GM23338 (cell line): ENCODE results near the gene GLDC. TPM values are rescaled to one million over a fixed set of nuclear protein-coding genes. Genes with fewer than 3 reads are reported as not detected.

Experiments
- ATAC-seq: fragments of 200-7000 bp; cut with Tn5 transposase; 3 replicates; pipeline ENCODE4 v1.9.1; 2020
- DNase-seq: peaks from one replicate; pipeline ENCODE4 v3.0.0-alpha.2; 2015; ENCODE audit warnings: low spot score
- H2AFZ ChIP-seq: fragments of 200-600 bp; sonication (generic); 2 replicates; pipeline ENCODE4 v1.8.0; 2016; ENCODE audit warnings: antibody characterized with exemption, mild to moderate bottlenecking, moderate library complexity
- H3F3A ChIP-seq: fragments of 200-600 bp; sonication (generic); replicated peaks from 2 replicates; pipeline ENCODE4 v1.8.0; 2017; ENCODE audit warnings: antibody characterized with exemption, mixed run types, low read depth
- H3K27ac ChIP-seq: fragments of 200-600 bp; sonication (generic); 2 replicates; pipeline ENCODE4 v1.6.1; 2016; ENCODE audit warnings: low read depth
- H3K27me3 ChIP-seq: fragments of 200-600 bp; sonication (generic); 2 replicates; pipeline ENCODE4 v1.8.0; 2016; ENCODE audit warnings: mild to moderate bottlenecking, mixed run types, moderate library complexity; ENCODE audit not compliant: insufficient read depth
- H3K36me3 ChIP-seq: fragments of 200-600 bp; sonication (generic); 2 replicates; pipeline ENCODE4 v1.8.0; 2016; ENCODE audit warnings: mild to moderate bottlenecking; ENCODE audit not compliant: insufficient read depth
- H3K4me1 ChIP-seq: fragments of 200-600 bp; sonication (generic); 2 replicates; pipeline ENCODE4 v1.8.0; 2016; ENCODE audit warnings: mild to moderate bottlenecking, moderate library complexity; ENCODE audit not compliant: insufficient read depth
- H3K4me2 ChIP-seq: fragments of 200-600 bp; sonication (generic); 2 replicates; pipeline ENCODE4 v1.7.1; 2017; ENCODE audit warnings: mixed run types
- H3K4me3 ChIP-seq: fragments of 200-600 bp; sonication (generic); 2 replicates; pipeline ENCODE4 v1.6.1; 2016; ENCODE audit warnings: mixed run types
- H3K79me2 ChIP-seq: fragments of 200-600 bp; sonication (generic); replicated peaks from 2 replicates; pipeline ENCODE4 v1.8.0; 2017; ENCODE audit warnings: mild to moderate bottlenecking; ENCODE audit not compliant: insufficient read depth
- H3K9me2 ChIP-seq: fragments of 200-600 bp; sonication (generic); 2 replicates; pipeline ENCODE4 v1.8.0; 2017; ENCODE audit not compliant: insufficient read depth
- H4K20me1 ChIP-seq: fragments of 200-600 bp; sonication (generic); replicated peaks from 2 replicates; pipeline ENCODE4 v1.8.0; 2017; ENCODE audit warnings: mild to moderate bottlenecking; ENCODE audit not compliant: insufficient read depth
- H3K27ac Mint-ChIP-seq: 2 replicates; pipeline ENCODE4 v1.8.0; 2020; ENCODE audit warnings: inconsistent platforms, mild to moderate bottlenecking, moderate library complexity, mixed read lengths
- H3K27me3 Mint-ChIP-seq: 3 replicates; pipeline ENCODE4 v1.8.0; 2022; ENCODE audit warnings: low read depth, mild to moderate bottlenecking, moderate library complexity, mixed read lengths, inconsistent platforms; ENCODE audit not compliant: insufficient read depth, poor library complexity
- H3K36me3 Mint-ChIP-seq: 3 replicates; pipeline ENCODE4 v1.8.0; 2021; ENCODE audit warnings: low read depth, mild to moderate bottlenecking, inconsistent platforms, moderate library complexity, mixed read lengths
- H3K4me1 Mint-ChIP-seq: 3 replicates; pipeline ENCODE4 v1.8.0; 2020; ENCODE audit warnings: mild to moderate bottlenecking, inconsistent platforms, mixed read lengths
- H3K4me3 Mint-ChIP-seq: 3 replicates; pipeline ENCODE4 v1.8.0; 2021; ENCODE audit warnings: moderate library complexity, mild to moderate bottlenecking, inconsistent platforms, mixed read lengths
- H3K9me3 Mint-ChIP-seq: 3 replicates; pipeline ENCODE4 v1.8.0; 2020; ENCODE audit warnings: moderate library complexity, mild to moderate bottlenecking, inconsistent platforms, mixed read lengths
- ETS1 ChIP-seq: IDR thresholded peaks from 2 replicates; pipeline ENCODE4 v1.6.1; 2016; ENCODE audit warnings: antibody characterized with exemption
- POLR2AphosphoS5 ChIP-seq: IDR thresholded peaks from 2 replicates; pipeline ENCODE4 v1.6.1; 2016; ENCODE audit warnings: antibody characterized with exemption, low read depth
- ZNF114 ChIP-seq: fragments of 250-450 bp; sonication (Bioruptor Pico); IDR thresholded peaks from 2 replicates; pipeline ENCODE4 v1.5.0; 2020; ENCODE audit warnings: mild to moderate bottlenecking, moderate library complexity
- ZNF331 ChIP-seq: fragments of 250-450 bp; sonication (Bioruptor Pico); IDR thresholded peaks from 2 replicates; pipeline ENCODE4 v1.5.0; 2020; ENCODE audit warnings: low read depth, mild to moderate bottlenecking, moderate library complexity
- ZNF462 ChIP-seq: fragments of 250-450 bp; sonication (Bioruptor Pico); IDR thresholded peaks from 2 replicates; pipeline ENCODE4 v1.5.0; 2020; ENCODE audit warnings: mild to moderate bottlenecking, moderate library complexity
- polyA plus RNA-seq: library from polyadenylated mRNA; unstranded; fragments of >200 nt; fragmentation: Nextera tagmentation; extraction: Ambion mirVana; gene quantifications from 2 replicates; pipeline ENCODE4 v1.2.1, GENCODE V29; 2016
- total RNA-seq: library from RNA; depleted of rRNA; stranded (reverse); fragments of >200 nt; shearing (Covaris generic); gene quantifications from 2 replicates; pipeline ENCODE4 v1.2.3, GENCODE V29; 2014

Gene GLDC
- total and polyA plus RNA-seq, 2 experiments from 2014 or later = 63.5 to 139 TPM

- TF ChIP-seq ZNF462 (no peak), POLR2AphosphoS5 (no peak), ZNF114 (CRISPR knock-in tag) (no peak), ETS1 (no peak), ZNF331 (no peak)
Measured at GRCh38 chr9:6644346-6645104, 1.0 kb downstream of the GLDC start (continued).

- H3K27ac Mint-ChIP-seq = no peak overlapping the region
- Histone ChIP-seq H3K9me2 (no peaks in the 10 kb centered on the region), H3K27ac (no peak overlapping the region), H3K79me2 (peaks cover 93% of the 10 kb centered on the region), H3K4me1 (peaks cover 22% of the 10 kb centered on the region), H4K20me1 (peaks cover 60% of the 10 kb centered on the region), H3K36me3 (peaks cover 5% of the 10 kb centered on the region; the same call in 1 of the 2 replicates), H3F3A (peaks cover 4% of the 10 kb centered on the region; the same call in 1 of the 2 replicates), H3K27me3 (peaks cover 10% of the 10 kb centered on the region), H2AFZ (no peak overlapping the region), H3K4me3 (no peak overlapping the region), H3K4me2 (no peak overlapping the region)
- peaks cover 28% of the 10 kb centered on the region for H3K4me1 Mint-ChIP-seq
- H3K36me3 Mint-ChIP-seq = peaks cover 17% of the 10 kb centered on the region
- DNase-seq (no peak), ATAC-seq (no peak)
- no peak overlapping the region for H3K4me3 Mint-ChIP-seq
- peaks cover 18% of the 10 kb centered on the region for H3K27me3 Mint-ChIP-seq
- no peaks in the 10 kb centered on the region for H3K9me3 Mint-ChIP-seq
- TF ChIP-seq ZNF462 (no peak), POLR2AphosphoS5 (no peak)
Measured at GRCh38 chr9:6641961-6642360, 3.6 kb downstream of the GLDC start.
